Breast epithelium (tissue), 4 donors: ENCODE measurements around the gene WNK2. TPM values are rescaled to one million over a fixed set of nuclear protein-coding genes. Genes with fewer than 3 reads are reported as not detected.

ENCODE experiments used
- DNase-seq, 2 donors: peaks; one replicate each; pipeline ENCODE4 v3.0.0-alpha.2; 2019; ENCODE audit warnings: low spot score in 2 of 2
- H3K27ac ChIP-seq, 2 donors: fragments of 200-600 bp; sonication (generic) in 1 of 2; one replicate each; pipeline ENCODE4 v1.5.1; 2016 to 2019; ENCODE audit warnings: mild to moderate bottlenecking in 1 of 2
- H3K27me3 ChIP-seq, 2 donors: fragments of 200-600 bp; sonication (generic) in 1 of 2; one replicate each; pipeline versions ENCODE4 v1.5.1 to v1.6.0; 2017 to 2019; ENCODE audit warnings: control low read depth in 1 of 2, mild to moderate bottlenecking in 1 of 2
- H3K36me3 ChIP-seq: fragments of 200-600 bp; one replicate; pipeline ENCODE4 v1.5.1; 2019
- H3K4me1 ChIP-seq, 2 donors: fragments of 200-600 bp; sonication (generic); one replicate each; pipeline ENCODE4 v1.5.1; 2016 to 2019; ENCODE audit warnings: control low read depth in 1 of 2
- H3K4me3 ChIP-seq, 3 donors: fragments of 200-600 bp; sonication (generic); 1 replicate in 2 of 3; 2 replicates in 1 of 3; pipeline ENCODE4 v1.5.1; 2016 to 2019; ENCODE audit warnings: mild to moderate bottlenecking in 3 of 3, moderate library complexity in 2 of 3
- H3K9me3 ChIP-seq, 2 donors: fragments of 200-600 bp; sonication (generic) in 1 of 2; one replicate each; pipeline ENCODE4 v1.5.1; 2016 to 2019; ENCODE audit warnings: control low read depth in 1 of 2
- CTCF ChIP-seq, 3 donors: fragments of 450-650 bp; IDR thresholded peaks; one replicate each; pipeline ENCODE4 v1.5.1; 2016 to 2017; ENCODE audit warnings: antibody characterized with exemption in 3 of 3, mild to moderate bottlenecking in 3 of 3, moderate library complexity in 3 of 3
- POLR2A ChIP-seq: fragments of 450-650 bp; IDR thresholded peaks from one replicate; pipeline ENCODE4 v1.6.1; 2016; ENCODE audit warnings: antibody characterized with exemption, mild to moderate bottlenecking, moderate library complexity
- POLR2AphosphoS5 ChIP-seq, 3 donors: sonication (generic); formaldehyde crosslinking; IDR thresholded peaks; one replicate each; pipeline ENCODE4 v1.6.1; 2017; ENCODE audit warnings: antibody characterized with exemption in 3 of 3
- intact Hi-C: fragments of 100-400 bp; cut with DNase I; formaldehyde crosslinking; loops from one replicate; pipeline ENCODE4 v1.15.1; 2023; ENCODE audit warnings: low total_unique reads
- total RNA-seq, 3 donors: library from RNA; depleted of rRNA; stranded (reverse); fragments of >200 nt; gene quantifications; one replicate each; pipeline ENCODE4 v1.1.0, GENCODE V29; 2016

The WNK2 gene
- total RNA-seq, 3 donors from 2014 or later = 9.1 to 28.5 TPM; not detected in 1

GRCh38 chr9:93182572-93182971, 1.4 kb upstream of the WNK2 start:
- intact Hi-C loops = no loop called here
- H3K27ac ChIP-seq = no peak overlapping the region
- H3K4me3 ChIP-seq = no peak overlapping the region
- H3K36me3 ChIP-seq = no peaks in the 10 kb centered on the region
- H3K27me3 ChIP-seq = peaks cover 0 to 2% of the 10 kb centered on the region in 2 donors
- H3K9me3 ChIP-seq = no peaks in the 10 kb centered on the region
- DNase-seq = no peak
- TF ChIP-seq POLR2AphosphoS5 (IDR thresholded peaks at IDR 0.05) = no peak
- TF ChIP-seq POLR2A = no peak
- no peak for TF ChIP-seq CTCF (IDR thresholded peaks at IDR 0.05)
- H3K4me1 ChIP-seq = peaks cover 0 to 4% of the 10 kb centered on the region in 2 donors

- H3K4me1 ChIP-seq = peaks cover 0 to 4% of the 10 kb centered on the region in 2 donors
- TF ChIP-seq POLR2AphosphoS5 (IDR thresholded peaks at IDR 0.05) = no peak
- no peak for TF ChIP-seq POLR2A
- TF ChIP-seq CTCF (IDR thresholded peaks at IDR 0.05) = no peak
- no peaks in the 10 kb centered on the region for H3K36me3 ChIP-seq
- H3K27ac ChIP-seq = no peak overlapping the region
- no peaks in the 10 kb centered on the region for H3K9me3 ChIP-seq
- intact Hi-C loops = no loop called here
- peaks cover 0 to 2% of the 10 kb centered on the region in 2 donors for H3K27me3 ChIP-seq
- H3K4me3 ChIP-seq = peak overlapping the region in 2 of 3 donors; percentile 61 to 87
- no peak for DNase-seq
Observed at GRCh38 chr9:93183131-93183662, 742 bp upstream of the WNK2 start.

- H3K27me3 ChIP-seq = peaks cover 0 to 2% of the 10 kb centered on the region in 2 donors
- DNase-seq = no peak
- no peaks in the 10 kb centered on the region for H3K36me3 ChIP-seq
- intact Hi-C loops = no loop called here
- peak overlapping the region in 1 of 2 donors; percentile 2 for H3K27ac ChIP-seq
- no peak for TF ChIP-seq POLR2AphosphoS5 (IDR thresholded peaks at IDR 0.05)
- TF ChIP-seq CTCF (IDR thresholded peaks at IDR 0.05) = no peak
- no peak for TF ChIP-seq POLR2A
- H3K4me1 ChIP-seq = peaks cover 0 to 4% of the 10 kb centered on the region in 2 donors
- H3K4me3 ChIP-seq = peak overlapping the region; percentile 36 to 87 (median 61)
- H3K9me3 ChIP-seq = no peaks in the 10 kb centered on the region
Observed at GRCh38 chr9:93184432-93185265, 710 bp downstream of the WNK2 start.

GRCh38 chr9:93185266-93186214, 1.6 kb downstream of the WNK2 start:
- H3K9me3 ChIP-seq = no peaks in the 10 kb centered on the region
- H3K27me3 ChIP-seq = peaks cover 0 to 2% of the 10 kb centered on the region in 2 donors
- H3K4me1 ChIP-seq = peaks cover 0 to 4% of the 10 kb centered on the region in 2 donors
- TF ChIP-seq CTCF (IDR thresholded peaks at IDR 0.05) = no peak
- no peak for TF ChIP-seq POLR2A
- no peak for TF ChIP-seq POLR2AphosphoS5 (IDR thresholded peaks at IDR 0.05)
- no peak for DNase-seq
- H3K36me3 ChIP-seq = no peaks in the 10 kb centered on the region
- no peak overlapping the region for H3K27ac ChIP-seq
- intact Hi-C loops = no loop called here
- peak overlapping the region in 2 of 3 donors; percentile 61 to 87 for H3K4me3 ChIP-seq
